Stimulated activated CD8-positive, alpha-beta memory T cell treated with anti-CD3 and anti-CD28 coated beads, Interleukin-12 subunit alpha, Interleukin-12 subunit beta, amount 100 ng/mL, for 24 hours (primary cell): Measurements from ENCODE around the gene COPS6.

Source experiments
- DNase-seq: peaks from one replicate; pipeline ENCODE4 v3.0.0-alpha.2; 2020; ENCODE audit errors: extremely low read depth

The COPS6 gene

DNA sequence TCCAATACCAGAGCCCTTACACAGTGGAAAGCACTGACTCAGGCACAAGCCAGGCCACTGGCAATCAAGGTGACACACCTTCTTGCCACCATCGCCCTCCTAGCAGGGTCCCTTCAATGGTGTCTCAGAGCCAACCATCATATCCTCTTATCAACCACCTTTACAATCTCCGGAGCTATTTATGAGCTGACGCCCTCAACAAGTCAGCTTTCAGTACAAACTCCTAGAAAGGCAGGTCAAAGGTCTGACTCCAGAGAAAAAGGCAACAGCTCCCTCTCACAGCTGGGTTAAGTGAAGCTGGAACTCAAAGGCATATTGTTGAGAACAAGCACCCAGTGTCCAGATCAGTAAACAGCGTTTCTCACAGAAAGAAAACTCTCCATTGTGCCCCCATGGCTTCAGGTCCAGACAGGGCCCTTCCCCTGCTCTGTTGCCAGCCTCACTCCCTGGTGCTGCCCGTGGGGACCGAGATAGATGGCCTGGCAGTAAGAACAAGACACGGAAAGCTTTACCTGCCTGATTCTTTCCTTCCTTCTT is 9.7 kb upstream of the COPS6 start:
- DNase-seq = no peak

GRCh38 chr7:100080907-100081534 is 7.7 kb upstream of the COPS6 start:
- DNase-seq = no peak

DNA sequence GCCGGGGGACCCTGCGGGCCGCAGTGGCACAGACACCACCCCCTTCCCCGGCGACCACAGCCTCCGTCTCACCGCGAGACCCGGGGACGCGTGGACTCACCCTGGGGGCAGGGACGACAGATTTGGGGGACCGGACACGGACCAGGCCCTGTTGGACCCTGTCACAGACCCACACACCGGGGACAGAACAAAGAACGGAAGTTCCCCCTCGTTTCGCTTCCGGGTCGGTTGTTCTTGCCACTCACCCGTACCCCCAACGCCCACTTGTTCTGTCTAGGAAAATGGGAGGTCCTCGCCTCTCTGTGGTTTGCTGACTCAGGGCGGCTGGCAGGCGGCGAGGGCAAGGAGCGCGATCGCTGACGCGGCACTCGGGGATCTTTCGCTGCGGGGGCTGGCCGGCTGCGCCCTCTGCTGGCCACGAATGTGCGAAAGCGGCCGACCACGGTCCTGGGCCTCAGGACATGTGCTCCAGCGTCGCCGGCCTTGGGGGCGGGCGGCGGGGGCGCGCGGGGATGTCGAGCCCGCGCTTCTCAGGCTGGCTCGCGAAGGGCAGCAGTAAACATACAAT is 7.2 kb upstream of the COPS6 start, which contains the start of gene ZNF3:
Gene ZNF3 (minus strand): TSS at position 189 of the 568 bp plus-strand sequence. CDS start 4,366 bp downstream, outside the sequence.
- DNase-seq = peak; percentile 92

- no peak for DNase-seq
These were observed 5.8 kb upstream of the COPS6 start for GRCh38 chr7:100082978-100083377.

DNA sequence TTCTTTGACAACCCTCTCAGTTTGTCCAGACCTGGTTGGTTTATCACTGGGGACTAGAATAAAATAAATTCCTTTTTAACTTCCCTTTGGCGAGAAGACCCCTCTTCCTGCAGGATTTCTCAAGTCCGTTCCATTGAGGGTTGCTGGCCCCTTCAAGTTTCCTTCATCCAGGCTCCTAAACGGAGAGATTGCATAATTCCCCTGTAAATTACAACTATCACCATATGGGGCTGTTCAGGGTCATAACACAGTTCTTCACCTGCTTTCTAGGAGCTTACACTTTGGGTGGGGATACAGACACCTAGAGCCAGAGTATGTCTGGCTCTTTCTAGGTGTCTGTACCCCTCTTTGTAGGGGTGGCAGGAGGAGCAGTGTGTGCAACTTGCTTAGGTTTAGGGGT is 3.3 kb upstream of the COPS6 start:
- DNase-seq = no peak

DNA sequence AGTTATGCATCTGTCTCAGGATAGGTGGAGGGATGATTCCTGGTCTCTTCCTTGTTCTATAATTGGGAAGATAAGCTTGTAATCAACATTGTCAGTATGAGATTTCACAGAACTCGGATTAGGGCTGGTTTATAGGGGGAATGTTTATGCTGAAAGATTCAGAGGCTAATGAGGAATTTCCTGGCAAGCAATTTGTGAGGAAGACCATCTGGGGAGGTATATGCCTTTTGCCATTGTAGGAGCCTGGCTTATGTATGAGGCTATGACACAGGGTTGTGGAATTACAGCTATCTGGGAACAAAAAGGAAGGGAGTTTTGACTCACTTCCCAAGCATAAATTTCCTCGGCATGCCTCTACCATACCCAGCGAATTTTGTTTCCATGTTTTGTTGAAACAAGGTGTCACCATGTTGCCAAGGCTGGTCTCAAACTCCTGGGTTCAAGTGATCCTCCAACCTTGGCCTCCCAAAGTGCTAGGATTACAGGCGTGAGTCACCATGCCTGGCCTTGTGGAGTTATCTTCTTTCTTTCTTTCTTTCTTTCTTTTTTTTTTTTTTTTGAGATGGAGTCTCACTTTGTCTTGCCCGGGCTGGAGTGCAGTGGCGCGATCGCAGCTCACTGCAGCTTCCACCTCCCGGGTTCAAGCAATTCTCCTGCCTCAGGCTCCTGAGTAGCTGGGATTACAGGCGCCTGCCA is 1.6 kb upstream of the COPS6 start:
- DNase-seq = no peak

- DNase-seq = no peak
These were observed 611 bp upstream of the COPS6 start for GRCh38 chr7:100088095-100088620.

GRCh38 chr7:100089458-100090196 is 858 bp downstream of the COPS6 start:
- DNase-seq = no peak

- no peak for DNase-seq
These were observed 2.0 kb downstream of the COPS6 start for GRCh38 chr7:100090527-100091410.

DNA sequence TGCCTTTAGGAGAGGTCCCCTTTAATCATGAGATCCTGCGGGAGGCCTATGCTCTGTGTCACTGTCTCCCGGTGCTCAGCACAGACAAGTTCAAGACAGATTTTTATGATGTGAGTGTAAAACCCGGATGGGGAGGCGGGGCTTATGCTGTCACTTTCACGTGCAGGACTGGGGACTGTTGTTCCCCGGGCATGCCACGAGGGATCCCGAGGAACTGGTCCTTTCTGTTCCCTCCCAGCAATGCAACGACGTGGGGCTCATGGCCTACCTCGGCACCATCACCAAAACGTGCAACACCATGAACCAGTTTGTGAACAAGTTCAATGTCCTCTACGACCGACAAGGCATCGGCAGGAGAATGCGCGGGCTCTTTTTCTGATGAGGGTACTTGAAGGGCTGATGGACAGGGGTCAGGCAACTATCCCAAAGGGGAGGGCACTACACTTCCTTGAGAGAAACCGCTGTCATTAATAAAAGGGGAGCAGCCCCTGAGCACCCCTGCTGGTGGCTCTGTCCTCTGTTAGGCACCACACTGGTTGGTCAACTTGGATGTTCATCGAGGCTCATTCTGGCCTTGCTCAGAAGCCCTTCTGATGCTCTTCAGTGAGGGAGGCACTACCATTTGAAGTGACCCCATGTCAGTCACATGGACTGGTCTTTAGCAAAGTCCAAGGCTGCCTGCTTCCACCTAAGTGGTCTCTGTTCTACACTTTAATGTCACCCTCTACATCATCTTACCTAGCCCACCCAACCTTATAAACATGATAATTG is 2.8 kb downstream of the COPS6 start:
- no peak for DNase-seq

- DNase-seq = no peak
These were observed 4.3 kb downstream of the COPS6 start for GRCh38 chr7:100093054-100093453.

DNA sequence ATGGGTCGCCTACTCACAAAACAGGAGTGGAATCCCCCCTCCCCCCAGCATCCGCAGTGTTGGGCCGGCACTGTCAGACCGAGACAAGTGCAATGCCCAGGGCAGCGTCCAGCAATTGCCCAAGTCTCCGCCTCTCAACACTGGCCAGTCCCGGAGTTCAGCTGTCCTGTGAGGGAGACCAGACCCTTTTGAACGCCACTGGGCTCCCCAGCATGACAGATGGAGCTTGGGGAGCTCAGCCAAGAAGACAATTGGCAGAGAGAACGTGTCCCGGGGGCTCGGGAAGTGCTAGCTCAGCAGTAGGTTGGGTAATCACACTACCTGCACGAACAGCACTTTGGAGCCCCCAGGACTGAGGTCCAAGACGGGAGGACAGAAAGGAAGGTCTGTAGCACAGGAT is 4.7 kb downstream of the COPS6 start:
- no peak for DNase-seq

DNA sequence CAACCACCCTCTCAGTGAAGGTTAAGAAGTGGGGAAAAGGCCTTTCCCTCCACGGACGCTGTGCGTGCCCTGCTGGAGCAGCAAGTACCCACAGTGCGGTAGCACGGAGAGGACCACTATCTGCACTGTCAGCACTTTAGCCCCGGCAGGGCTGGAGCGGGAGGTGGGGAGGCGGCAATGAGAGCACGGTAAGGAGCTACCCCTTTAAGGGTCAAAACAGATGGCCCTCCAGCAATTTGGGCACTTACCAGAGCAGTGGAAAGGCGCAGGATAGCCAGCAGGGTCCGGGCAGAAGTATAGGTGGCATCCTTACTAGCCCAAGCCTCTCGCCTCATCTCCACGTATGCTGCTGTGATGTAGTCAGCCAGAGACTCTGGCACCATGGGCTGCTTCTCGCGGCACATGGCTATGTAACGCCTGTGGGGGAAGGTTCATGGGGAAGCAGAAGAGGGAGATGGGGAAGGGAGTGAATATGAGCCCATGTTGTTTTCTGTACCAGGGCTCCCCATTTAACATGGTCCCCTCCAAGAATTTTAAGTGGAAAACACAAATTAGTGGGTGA is 5.2 kb downstream of the COPS6 start:
- DNase-seq = no peak

GRCh38 chr7:100095289-100095688 is 6.5 kb downstream of the COPS6 start:
- DNase-seq = no peak

- DNase-seq = no peak
These were observed 6.9 kb downstream of the COPS6 start for GRCh38 chr7:100095704-100096103.

- no peak for DNase-seq
These were observed 10.1 kb downstream of the COPS6 start for GRCh38 chr7:100098913-100099312.

- no peak for DNase-seq
These were observed 10.7 kb downstream of the COPS6 start for GRCh38 chr7:100099452-100099851.

- DNase-seq = peak; percentile 65
These were observed 11.7 kb downstream of the COPS6 start for GRCh38 chr7:100100420-100101015.
